Activated naive CD4-positive, alpha-beta T cell treated with anti-CD3 and anti-CD28 coated beads, Interleukin-2, amount 50 U/mL, for 72 hours (primary cell): ENCODE data around the gene ZNF683. TPM values are rescaled to one million over a fixed set of nuclear protein-coding genes. Genes with fewer than 3 reads are reported as not detected.
"Not testable (repeated sequence)": the region's sequence is repeated elsewhere in the genome, so short reads cannot be mapped to it uniquely, and the experiment has no call there.

Experiments used
- ATAC-seq, 2 donors: fragments of 150-1000 bp; cut with Tn5 transposase; 2 replicates each; pipeline ENCODE4 v1.10.0; 2021; ENCODE audit warnings: mild to moderate bottlenecking in 2 of 2, moderate library complexity in 2 of 2
- DNase-seq, 2 donors: peaks; one replicate each; pipeline ENCODE4 v3.0.0; 2021 to 2022; ENCODE audit warnings: low spot score in 2 of 2
- H3K27ac Mint-ChIP-seq, 2 donors: one replicate each; pipeline ENCODE4 v1.8.0; 2022; ENCODE audit warnings: mild to moderate bottlenecking in 2 of 2, mixed read lengths in 2 of 2
- H3K36me3 Mint-ChIP-seq, 2 donors: one replicate each; pipeline ENCODE4 v1.8.0; 2022; ENCODE audit warnings: mixed read lengths in 2 of 2
- H3K9me3 Mint-ChIP-seq, 2 donors: one replicate each; pipeline ENCODE4 v1.8.0; 2022; ENCODE audit warnings: mixed read lengths in 2 of 2
- total RNA-seq, 2 donors: library from RNA; stranded (reverse); gene quantifications; one replicate each; pipeline ENCODE4 v1.2.3, GENCODE V29; 2022

ZNF683 gene
- total RNA-seq, 2 donors from 2014 or later = not detected

DNA sequence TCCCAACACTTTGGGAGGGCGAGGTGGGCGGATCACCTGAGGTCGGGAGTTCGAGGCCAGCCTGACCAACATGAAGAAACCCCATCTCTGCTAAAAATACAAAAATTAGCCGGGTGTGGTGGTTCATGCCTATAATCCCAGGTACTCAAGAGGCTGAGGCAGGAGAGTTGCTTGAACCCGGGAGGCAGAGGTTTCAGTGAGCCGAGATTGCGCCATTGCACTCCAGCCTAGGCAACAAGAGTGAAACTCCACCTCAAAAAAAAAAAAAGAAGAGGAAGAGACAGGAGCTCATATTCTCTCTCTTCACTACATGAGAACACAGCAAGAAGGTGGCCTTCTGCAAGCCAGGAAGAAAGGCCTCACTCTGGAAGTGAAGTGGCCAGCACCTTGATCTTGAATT lies 39.2 kb downstream of the ZNF683 start:
- not testable (repeated sequence) for H3K27ac Mint-ChIP-seq, DNase-seq, H3K9me3 Mint-ChIP-seq, H3K36me3 Mint-ChIP-seq, ATAC-seq

DNA sequence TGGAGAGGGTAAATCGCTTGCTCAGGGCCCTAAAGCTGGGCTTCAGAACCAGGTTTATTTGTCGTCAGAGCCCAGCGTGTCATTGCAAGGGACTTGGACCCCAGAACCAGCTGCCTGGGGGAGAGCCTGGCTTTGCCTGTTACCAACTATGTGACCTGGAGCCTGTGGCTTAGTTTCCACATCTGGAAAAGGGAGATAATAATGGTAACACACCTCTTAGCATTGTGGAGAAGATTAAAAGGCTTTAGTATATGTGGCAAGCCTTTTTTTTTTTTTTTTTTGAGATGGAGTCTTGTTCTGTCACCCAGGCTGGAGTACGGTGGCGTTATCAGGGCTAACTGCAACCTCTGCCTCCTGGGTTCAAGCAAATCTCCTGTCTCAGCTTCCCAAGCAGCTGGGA lies 42.3 kb downstream of the ZNF683 start:
- Mint-ChIP-seq H3K9me3 (no peaks in the 10 kb centered on the region), H3K36me3 (no peaks in the 10 kb centered on the region), H3K27ac (no peak overlapping the region)
- no peak for ATAC-seq
- DNase-seq = no peak

DNA sequence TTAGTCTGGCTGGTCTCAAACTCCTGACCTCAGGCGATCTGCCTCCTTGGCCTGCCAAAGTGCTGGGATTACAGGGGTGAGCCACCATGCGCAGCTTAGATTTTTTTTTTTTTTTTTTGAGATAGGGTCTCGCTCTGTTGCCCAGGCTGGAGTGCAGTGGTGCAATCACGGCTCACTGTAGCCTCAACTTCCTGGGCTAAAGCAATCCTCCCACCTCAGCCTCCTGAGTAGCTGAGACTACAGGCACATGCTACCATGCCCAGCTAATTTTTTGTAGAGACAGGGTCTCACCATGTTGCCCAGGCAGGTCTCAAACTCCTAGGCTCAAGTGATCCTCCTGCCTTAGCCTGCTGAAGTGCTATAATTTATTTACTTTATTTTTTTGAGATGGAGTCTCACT lies 43.2 kb downstream of the ZNF683 start:
- H3K27ac Mint-ChIP-seq, H3K9me3 Mint-ChIP-seq: not testable (repeated sequence)

DNA sequence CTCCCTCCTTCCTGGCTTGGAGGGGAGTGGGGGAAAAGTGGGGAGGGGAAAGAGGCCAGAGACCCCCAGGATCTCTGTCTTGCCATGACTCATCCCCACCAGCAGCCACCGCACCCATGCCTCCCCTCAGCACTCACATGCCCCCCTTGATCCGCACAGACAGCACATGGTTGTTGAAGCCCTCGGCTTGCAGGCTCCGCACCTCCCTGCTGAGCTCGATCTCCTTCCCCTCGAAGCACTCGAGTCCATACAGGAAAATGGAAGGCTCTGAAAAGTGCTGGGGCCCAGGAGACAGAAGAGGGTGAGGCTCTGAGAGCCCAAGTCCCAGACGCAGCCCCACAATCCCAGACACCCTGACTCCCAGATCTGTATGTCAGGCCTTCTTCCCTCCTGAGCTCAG lies 44.0 kb downstream of the ZNF683 start:
- ATAC-seq (no peak), DNase-seq (no peak)
- H3K9me3 Mint-ChIP-seq = no peaks in the 10 kb centered on the region
- no peak overlapping the region for H3K27ac Mint-ChIP-seq
- no peaks in the 10 kb centered on the region for H3K36me3 Mint-ChIP-seq

More for the DNA sequence above, 43.2 kb downstream of the ZNF683 start:
- ATAC-seq, DNase-seq, H3K36me3 Mint-ChIP-seq: not testable (repeated sequence)

DNA sequence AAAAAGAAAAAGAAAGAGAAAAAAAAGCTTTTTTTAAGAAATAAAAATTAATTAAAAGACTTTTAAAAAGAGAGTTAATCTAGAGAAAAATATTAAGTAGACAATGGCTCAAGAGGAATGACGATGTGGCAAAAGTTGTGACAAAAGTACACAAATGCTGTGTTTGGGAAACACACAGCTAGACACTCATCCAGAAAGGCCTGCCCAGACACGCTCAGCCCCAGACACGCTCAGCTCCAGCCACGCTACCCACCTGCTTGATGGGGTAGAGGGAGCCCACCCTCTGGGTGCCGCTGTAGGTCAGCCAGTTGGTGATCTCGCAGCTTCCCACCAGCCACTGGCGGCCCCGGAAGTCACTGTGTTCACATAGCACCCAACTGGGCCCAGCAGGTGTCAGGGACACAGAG lies 44.6 kb downstream of the ZNF683 start:
- DNase-seq (no peak), ATAC-seq (no peak)
- H3K9me3 Mint-ChIP-seq = no peaks in the 10 kb centered on the region
- no peak overlapping the region for H3K27ac Mint-ChIP-seq
- peaks cover 0 to 3% of the 10 kb centered on the region in 2 donors for H3K36me3 Mint-ChIP-seq

DNA sequence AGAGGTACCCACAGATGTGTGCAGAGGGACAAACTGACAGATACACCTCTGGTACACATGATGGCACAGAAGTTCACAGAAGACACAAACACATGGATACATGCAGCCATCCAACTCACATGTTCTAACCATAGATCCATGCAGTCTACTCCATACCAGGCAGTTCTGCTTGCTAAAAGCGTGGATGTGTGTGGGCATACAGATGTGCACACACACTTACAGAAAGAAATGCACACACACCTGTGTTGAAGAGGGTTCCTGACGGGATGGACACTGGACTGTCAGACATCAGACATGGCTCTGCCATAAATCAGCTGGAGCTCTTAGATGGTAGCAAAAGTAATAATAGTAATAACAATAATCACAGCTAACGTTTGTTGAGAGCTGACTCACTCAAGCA lies 48.0 kb downstream of the ZNF683 start:
- Mint-ChIP-seq H3K36me3 (peaks cover 12 to 21% of the 10 kb centered on the region in 2 donors), H3K27ac (peak overlapping the region in 1 of 2 donors; percentile 21), H3K9me3 (no peaks in the 10 kb centered on the region)
- no peak for DNase-seq
- no peak for ATAC-seq

DNA sequence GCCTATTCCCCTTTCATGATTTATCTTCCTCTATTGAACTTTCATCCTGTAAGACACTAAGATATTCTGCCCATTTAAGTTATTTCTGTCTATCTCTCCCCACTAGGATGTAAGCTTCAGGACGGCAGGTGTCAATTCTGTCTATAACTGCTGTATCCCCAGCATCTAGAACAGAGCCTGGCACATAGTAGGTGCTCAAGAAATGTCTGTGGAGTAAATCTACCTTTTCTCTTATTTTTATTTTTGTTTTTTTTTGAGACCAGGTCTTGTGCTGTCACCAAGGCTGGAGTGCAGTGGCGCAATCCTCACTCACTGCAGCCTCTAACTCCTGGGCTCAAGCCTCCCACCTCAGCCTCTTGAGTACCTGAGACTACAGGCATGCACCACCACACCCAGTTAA lies 49.2 kb downstream of the ZNF683 start:
- DNase-seq (no peak), ATAC-seq (no peak)
- no peaks in the 10 kb centered on the region for H3K9me3 Mint-ChIP-seq
- H3K36me3 Mint-ChIP-seq = peaks cover 21 to 30% of the 10 kb centered on the region in 2 donors
- peak overlapping the region in 1 of 2 donors; percentile 21 for H3K27ac Mint-ChIP-seq

DNA sequence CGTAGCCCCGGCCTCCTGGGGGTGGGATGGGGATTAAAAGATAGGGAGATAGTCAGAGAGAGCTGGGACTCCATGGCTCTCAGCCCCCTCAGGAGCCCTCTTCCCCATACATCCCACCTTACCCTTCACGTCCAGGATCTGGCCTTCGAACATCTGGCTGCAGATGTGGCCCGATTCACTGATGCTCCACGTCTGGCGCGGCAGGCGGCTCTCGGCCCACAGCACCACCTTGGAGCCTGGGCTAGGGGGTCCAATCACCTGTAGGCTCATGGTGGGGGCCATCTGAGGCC lies 50.6 kb downstream of the ZNF683 start:
- ATAC-seq = no peak
- Mint-ChIP-seq H3K36me3 (peaks cover 27 to 36% of the 10 kb centered on the region in 2 donors), H3K9me3 (no peaks in the 10 kb centered on the region), H3K27ac (peak overlapping the region; percentile 26 to 58)
- no peak for DNase-seq

DNA sequence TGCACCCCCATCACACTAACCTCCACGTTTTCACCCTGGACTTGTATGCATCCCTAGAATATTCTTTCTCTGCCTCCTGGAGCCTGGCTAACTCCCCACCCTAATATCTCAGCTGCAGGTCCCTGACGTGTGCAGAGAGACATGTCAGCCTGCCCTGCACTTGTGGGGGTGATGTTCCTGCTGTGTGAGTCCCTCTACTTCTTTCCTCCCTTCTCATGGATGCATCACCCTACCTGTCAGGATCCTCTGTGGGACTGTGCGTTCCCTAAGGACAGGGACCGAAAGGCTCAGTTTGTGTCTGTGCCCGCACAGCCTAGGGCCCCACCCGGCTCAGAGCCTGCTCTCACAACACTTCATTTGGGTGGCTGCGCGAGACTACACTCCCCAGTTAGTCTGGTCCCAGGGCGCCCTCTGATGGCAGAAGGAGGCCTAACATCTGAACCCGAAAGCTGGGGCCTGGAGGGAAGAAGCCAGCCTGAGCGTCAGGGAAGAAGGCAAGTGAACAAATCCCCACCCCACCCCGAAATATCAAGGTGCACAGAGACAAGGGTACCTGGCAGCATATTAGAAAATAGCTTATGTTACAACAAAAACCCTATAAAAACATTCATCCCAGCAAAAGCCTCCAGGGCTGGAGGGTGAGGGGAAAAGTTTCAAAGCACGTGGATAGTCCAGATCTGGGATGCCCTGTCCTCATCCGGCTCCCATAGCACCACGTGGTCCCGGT lies 51.1 kb downstream of the ZNF683 start:
- Mint-ChIP-seq H3K9me3 (no peaks in the 10 kb centered on the region), H3K27ac (peak overlapping the region; percentile 56 to 58), H3K36me3 (peaks cover 27 to 36% of the 10 kb centered on the region in 2 donors)
- DNase-seq (peak; percentile 91 to 99), ATAC-seq (peak; percentile 48 to 71)

DNA sequence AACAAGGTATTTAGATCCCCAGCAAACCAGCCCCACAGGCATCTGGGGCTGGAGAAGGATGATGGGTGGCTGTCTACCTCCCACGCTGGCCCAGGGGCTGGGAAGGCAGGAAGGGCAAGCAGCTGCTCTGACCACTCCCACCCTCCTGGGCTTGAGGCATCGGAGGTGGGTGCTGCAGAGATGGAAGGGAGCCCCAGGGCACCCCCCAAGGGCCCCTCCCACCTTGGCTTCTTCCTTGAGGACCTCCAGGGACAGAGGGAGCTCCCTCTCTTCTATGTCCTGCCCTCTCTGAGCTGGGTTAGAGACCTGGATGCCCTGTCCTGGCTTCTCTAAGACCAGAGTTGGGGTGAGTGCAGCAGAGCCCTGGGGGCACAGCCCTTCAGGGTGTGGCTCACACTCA lies 51.7 kb downstream of the ZNF683 start:
- Mint-ChIP-seq H3K9me3 (no peaks in the 10 kb centered on the region), H3K36me3 (peaks cover 27 to 36% of the 10 kb centered on the region in 2 donors), H3K27ac (peak overlapping the region; percentile 56 to 58)
- ATAC-seq = peak in 1 of 2 donors; percentile 34
- no peak for DNase-seq

DNA sequence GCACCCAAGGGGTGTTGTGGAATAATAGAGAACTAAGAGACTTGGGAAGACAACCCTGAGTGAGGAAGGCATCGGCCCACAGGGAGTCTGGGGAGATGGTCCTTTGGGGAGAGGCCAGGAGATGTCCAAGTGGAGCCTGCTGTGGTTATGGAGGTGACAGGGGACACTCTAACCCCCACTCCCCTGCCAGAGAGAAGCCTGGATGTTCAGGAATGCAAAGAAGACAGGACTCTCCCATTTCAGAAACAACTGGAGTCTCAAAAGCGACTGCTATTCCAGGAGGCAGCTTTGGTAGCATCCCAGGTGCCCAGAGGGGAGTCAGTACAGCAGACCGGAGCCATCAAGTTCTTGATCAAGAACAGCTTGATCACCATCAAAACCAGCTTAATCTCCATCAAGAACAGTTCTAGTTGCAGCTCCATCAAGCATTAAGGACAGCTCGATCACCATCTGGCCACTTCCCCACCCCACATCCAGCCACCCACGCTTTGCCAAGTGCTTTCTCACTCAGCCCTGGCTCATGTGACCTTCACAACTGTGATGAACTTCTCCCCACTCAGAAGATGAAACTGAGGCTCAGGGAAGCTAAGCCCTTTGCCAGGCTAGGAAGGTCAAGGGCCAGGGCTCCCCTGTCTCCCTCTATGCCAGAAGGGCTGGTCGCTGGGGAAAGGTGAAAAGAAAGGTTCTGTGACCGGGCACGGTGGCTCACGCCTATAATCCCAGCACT lies 54.0 kb downstream of the ZNF683 start:
- H3K36me3 Mint-ChIP-seq = peaks cover 27 to 36% of the 10 kb centered on the region in 2 donors
- peak; percentile 25 to 61 for ATAC-seq
- H3K27ac Mint-ChIP-seq = peak overlapping the region; percentile 8 to 99
- H3K9me3 Mint-ChIP-seq = no peaks in the 10 kb centered on the region
- peak; percentile 36 to 81 for DNase-seq

DNA sequence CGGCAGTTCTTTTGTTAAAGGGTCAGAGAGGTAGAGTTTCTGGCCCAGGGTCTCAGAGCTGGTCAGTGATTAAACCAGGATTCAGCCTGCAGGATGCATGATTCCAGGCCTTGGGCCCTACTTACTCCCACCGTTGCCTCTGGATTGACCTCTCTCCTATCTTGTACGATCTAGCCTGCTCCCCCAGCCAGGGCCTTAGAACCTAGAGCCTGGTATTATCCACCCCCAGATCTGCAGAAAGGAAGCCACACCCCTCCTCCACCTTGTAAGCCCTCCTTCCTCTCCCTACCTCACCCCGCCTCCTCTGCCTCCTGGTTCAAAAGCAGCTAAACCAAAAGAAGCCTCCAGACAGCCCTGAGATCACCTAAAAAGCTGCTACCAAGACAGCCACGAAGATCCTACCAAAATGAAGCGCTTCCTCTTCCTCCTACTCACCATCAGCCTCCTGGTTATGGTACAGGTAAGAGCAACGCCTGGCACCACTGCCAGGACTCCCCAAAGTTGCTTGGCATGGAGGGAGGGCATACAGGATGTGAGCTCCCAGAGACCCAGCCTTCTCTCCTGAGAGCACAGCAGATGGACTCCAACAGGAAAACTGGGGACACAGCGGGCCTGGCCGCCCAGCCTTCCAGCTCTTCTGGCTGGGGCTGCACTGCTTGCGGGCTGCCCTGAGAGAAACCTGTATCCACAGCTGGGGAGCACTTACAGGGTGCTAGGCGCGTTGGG lies 54.8 kb downstream of the ZNF683 start, which contains the start of gene CD52:
CD52 (plus strand) TSS at position 347 of the 726 bp plus-strand sequence; CDS start at position 407, 60 bp downstream.
- Mint-ChIP-seq H3K36me3 (peaks cover 27 to 31% of the 10 kb centered on the region in 2 donors), H3K9me3 (no peaks in the 10 kb centered on the region), H3K27ac (peak within 1 kb of the TSS; percentile 8 to 99)
- peak; percentile 29 to 72 for ATAC-seq
- DNase-seq = peak; percentile 70 to 72

DNA sequence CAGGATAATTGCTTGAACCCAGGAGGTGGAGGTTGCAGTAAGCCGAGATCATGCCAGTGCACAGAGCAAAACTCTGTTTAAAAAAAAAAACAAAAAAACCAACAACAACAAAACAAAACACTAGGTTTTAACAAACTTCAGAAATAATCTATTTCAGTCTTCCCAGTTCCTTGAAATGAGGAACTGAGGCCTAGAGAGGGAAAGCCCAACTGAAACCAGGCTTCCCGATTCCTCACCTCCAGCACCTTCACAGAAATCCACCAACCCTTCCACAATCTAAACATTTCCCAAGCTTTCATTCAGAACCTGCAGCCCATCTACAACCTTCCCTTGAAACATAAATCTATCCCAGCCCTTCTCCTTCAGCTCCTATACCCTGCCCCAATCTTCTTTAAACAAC lies 55.4 kb downstream of the ZNF683 start:
- Mint-ChIP-seq H3K27ac (peak overlapping the region; percentile 8 to 99), H3K9me3 (no peaks in the 10 kb centered on the region)
- DNase-seq = no peak

DNA sequence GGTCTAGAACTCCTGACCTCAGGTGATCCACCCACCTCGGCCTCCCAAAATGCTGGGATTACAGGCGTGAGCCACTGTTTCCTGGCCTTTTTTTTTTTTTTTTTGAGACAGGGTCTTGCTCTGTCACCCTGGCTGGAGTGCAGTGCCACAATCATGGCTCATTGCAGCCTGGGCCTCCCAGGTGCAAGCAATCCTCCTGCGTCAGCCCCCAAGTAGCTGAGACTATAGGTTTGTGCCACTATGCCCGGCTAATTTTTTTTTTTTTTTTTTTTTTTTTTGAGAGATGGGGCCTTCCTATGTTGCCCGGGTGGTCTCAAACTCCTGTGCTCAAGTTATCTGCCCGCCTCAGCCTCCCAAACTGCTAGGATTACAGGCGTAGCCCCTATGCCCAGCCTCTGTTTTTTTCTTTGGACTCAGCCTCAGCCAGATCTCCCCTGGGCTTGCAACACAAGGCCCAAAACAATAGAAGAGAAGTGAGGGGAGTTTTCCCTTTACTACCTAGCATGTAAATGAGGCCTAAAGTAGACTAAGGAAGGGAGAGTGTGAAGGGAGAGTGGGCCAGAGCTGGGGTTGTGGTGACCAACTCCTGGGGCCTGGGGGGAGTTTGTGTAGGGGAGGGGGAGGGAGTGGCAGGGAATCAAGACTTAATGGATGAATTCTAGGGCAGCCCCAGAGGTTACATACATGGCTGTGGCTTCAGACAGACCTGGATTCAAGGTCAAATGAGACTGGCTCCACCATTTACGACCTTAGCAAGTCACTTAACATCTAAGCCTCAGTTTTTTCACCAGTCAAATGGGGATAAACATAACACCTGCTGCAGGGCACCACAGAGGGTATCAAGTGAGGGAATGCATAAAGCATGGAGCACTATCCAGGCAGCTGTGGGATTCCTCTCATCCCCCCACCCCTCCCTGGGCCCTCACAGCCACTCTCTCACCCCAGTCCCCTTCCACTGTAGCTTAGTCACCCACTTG lies 56.4 kb downstream of the ZNF683 start:
- Mint-ChIP-seq H3K9me3 (no peaks in the 10 kb centered on the region), H3K27ac (peak overlapping the region in 1 of 2 donors; percentile 61), H3K36me3 (peaks cover 22 to 23% of the 10 kb centered on the region in 2 donors)
- DNase-seq = no peak
- no peak for ATAC-seq

More for the DNA sequence above, 55.4 kb downstream of the ZNF683 start:
- peaks cover 27 to 28% of the 10 kb centered on the region in 2 donors for H3K36me3 Mint-ChIP-seq
- ATAC-seq = no peak

DNA sequence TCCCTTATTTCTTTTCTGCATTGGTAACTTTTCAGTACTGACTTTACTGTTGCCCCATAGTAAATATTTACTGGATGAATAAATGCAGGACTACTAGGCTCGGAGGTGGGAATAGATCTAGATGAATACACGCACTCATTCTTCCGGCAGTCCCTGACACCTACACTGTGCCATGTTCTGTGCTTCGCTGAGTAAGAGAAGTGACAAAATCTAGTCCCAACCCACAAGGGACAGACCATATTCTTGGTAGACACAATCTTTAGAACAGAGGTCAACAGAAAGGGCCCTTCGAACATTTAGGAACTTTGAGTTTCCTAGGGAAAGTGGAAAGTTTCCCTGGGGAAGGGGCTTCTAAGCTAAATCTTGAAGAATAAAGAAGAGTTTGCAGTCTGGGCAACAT lies 58.0 kb downstream of the ZNF683 start:
- no peak for ATAC-seq
- H3K36me3 Mint-ChIP-seq = peaks cover 14 to 15% of the 10 kb centered on the region in 2 donors
- H3K9me3 Mint-ChIP-seq = no peaks in the 10 kb centered on the region
- DNase-seq = no peak
- peak overlapping the region in 1 of 2 donors; percentile 61 for H3K27ac Mint-ChIP-seq
